ENCODE measurements around the gene ABRAXAS1.

DNA sequence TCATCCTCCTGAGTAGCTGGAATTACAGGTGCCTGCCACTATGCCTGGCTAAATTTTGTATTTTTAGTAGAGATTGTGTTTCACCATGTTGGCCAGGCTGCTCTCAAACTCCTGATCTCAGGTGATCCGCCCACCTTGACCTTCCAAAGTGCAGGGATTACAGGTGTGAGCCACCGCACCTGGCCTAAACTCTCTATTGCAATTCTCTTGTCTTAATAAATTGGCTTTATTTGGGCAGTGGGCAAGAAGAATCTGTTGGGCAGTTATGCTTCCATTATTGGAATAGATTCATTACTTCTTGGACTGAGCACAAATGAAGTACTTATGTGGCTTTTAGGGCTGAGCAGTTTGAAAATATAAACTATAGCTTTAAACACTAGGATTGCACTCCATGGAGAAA lies 42.8 kb upstream of the ABRAXAS1 start:
- TF ChIP-seq, protein P1, sequence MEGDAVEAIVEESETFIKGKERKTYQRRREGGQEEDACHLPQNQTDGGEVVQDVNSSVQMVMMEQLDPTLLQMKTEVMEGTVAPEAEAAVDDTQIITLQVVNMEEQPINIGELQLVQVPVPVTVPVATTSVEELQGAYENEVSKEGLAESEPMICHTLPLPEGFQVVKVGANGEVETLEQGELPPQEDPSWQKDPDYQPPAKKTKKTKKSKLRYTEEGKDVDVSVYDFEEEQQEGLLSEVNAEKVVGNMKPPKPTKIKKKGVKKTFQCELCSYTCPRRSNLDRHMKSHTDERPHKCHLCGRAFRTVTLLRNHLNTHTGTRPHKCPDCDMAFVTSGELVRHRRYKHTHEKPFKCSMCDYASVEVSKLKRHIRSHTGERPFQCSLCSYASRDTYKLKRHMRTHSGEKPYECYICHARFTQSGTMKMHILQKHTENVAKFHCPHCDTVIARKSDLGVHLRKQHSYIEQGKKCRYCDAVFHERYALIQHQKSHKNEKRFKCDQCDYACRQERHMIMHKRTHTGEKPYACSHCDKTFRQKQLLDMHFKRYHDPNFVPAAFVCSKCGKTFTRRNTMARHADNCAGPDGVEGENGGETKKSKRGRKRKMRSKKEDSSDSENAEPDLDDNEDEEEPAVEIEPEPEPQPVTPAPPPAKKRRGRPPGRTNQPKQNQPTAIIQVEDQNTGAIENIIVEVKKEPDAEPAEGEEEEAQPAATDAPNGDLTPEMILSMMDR (conservative IDR thresholded peaks at IDR 0.05; ENCODE audit: low read depth, low read length), result no peak
- TF ChIP-seq EZH2 (IDR thresholded peaks at IDR 0.05; ENCODE audit: borderline replicate concordance, low read depth, low read length, poor library complexity, severe bottlenecking), result no peak

Data from A673 (cell line).